Tibial artery (tissue), 4 donors: ENCODE measurements around the gene MINDY4B.
"Not testable (repeated sequence)": the region's sequence is repeated elsewhere in the genome, so short reads cannot be mapped to it uniquely, and the experiment has no call there.

Source experiments
- DNase-seq, 2 donors: peaks; one replicate each; pipeline ENCODE4 v3.0.0-alpha.2; 2019
- H3K27ac ChIP-seq, 2 donors: fragments of 200-600 bp; sonication (generic) in 1 of 2; 1 replicate in 1 of 2; 2 replicates in 1 of 2; pipeline ENCODE4 v1.5.1; 2018 to 2019; ENCODE audit warnings: mild to moderate bottlenecking in 1 of 2
- H3K27me3 ChIP-seq, 2 donors: fragments of 200-600 bp; sonication (generic) in 1 of 2; one replicate each; pipeline versions ENCODE4 v1.5.1 to v1.6.0; 2016 to 2019
- H3K36me3 ChIP-seq, 3 donors: fragments of 200-600 bp; sonication (generic) in 2 of 3; one replicate each; pipeline ENCODE4 v1.5.1; 2016 to 2019; ENCODE audit warnings: mild to moderate bottlenecking in 2 of 3
- H3K4me1 ChIP-seq, 4 donors: fragments of 200-600 bp; sonication (generic) in 2 of 4; 1 replicate in 3 of 4; 2 replicates in 1 of 4; pipeline ENCODE4 v1.5.1; 2016 to 2019
- H3K4me3 ChIP-seq, 2 donors: fragments of 200-600 bp; sonication (generic) in 1 of 2; 1 replicate in 1 of 2; 2 replicates in 1 of 2; pipeline ENCODE4 v1.5.1; 2018 to 2019; ENCODE audit warnings: mild to moderate bottlenecking in 2 of 2
- H3K9me3 ChIP-seq, 3 donors: fragments of 200-600 bp; sonication (generic) in 1 of 3; one replicate each; pipeline ENCODE4 v1.5.1; 2016 to 2019
- intact Hi-C: fragments of 100-400 bp; cut with DNase I; formaldehyde crosslinking; loops from one replicate; pipeline ENCODE4 v1.15.0; 2023; ENCODE audit warnings: low total_unique reads
- TF ChIP-seq, protein P1 (sequence below), 2 experiments: fragments of 200-600 bp in 1 of 2; fragments of 450-650 bp in 1 of 2; IDR thresholded peaks; one replicate each; pipeline ENCODE4 v1.5.1; 2017 to 2019; ENCODE audit warnings: antibody characterized with exemption in 2 of 2, mild to moderate bottlenecking in 1 of 2, moderate library complexity in 1 of 2

The MINDY4B gene

DNA sequence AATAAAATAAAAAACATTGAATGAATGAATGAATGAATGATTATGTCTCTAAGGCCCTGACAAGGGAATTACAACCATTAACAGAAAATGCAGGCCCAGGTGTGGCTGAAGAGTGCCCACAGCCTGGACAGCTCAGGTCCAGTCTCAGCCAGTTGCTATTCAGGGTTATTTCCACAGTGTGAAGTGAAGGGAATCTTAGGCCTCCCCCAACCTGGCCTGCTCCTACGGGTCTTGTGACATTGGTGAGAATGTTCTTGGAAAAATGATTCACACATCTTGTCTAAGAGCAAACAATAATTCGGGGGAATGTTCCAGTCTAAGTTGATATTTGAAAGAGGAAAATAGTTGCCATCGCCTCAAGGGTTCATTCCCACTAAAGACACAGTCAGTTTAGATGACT, 37.0 kb downstream of the MINDY4B start:
- Histone ChIP-seq H3K36me3 (no peaks in the 10 kb centered on the region), H3K4me1 (peaks cover 0 to 7% (median 0%) of the 10 kb centered on the region in 4 donors), H3K4me3 (no peak overlapping the region), H3K27me3 (no peaks in the 10 kb centered on the region), H3K27ac (no peak overlapping the region), H3K9me3 (no peaks in the 10 kb centered on the region)
- DNase-seq = peak in 1 of 2 donors; percentile 27
- TF ChIP-seq, protein P1, sequence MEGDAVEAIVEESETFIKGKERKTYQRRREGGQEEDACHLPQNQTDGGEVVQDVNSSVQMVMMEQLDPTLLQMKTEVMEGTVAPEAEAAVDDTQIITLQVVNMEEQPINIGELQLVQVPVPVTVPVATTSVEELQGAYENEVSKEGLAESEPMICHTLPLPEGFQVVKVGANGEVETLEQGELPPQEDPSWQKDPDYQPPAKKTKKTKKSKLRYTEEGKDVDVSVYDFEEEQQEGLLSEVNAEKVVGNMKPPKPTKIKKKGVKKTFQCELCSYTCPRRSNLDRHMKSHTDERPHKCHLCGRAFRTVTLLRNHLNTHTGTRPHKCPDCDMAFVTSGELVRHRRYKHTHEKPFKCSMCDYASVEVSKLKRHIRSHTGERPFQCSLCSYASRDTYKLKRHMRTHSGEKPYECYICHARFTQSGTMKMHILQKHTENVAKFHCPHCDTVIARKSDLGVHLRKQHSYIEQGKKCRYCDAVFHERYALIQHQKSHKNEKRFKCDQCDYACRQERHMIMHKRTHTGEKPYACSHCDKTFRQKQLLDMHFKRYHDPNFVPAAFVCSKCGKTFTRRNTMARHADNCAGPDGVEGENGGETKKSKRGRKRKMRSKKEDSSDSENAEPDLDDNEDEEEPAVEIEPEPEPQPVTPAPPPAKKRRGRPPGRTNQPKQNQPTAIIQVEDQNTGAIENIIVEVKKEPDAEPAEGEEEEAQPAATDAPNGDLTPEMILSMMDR (IDR thresholded peaks at IDR 0.05) = no peak
- intact Hi-C loops = no loop called here

DNA sequence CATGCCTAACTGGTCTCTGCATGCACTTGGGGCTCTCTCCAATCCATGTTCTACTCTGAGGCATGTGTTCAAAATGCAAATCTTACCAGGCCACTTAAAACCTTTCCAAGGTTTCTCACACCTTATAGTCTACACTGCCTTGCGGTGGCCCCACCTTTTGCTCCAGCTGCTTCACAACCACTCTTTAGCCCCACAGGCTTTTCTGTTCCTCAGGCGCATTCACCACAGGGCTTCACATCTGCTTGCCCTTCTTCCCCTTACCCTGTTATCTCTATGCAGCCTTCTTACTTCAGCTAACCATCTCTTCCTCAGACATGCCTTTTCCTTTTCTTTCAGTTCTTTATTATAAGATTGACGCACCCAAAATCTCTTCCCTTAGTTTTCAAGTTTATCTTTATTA, 37.8 kb downstream of the MINDY4B start:
- Histone ChIP-seq H3K36me3 (no peaks in the 10 kb centered on the region), H3K9me3 (no peaks in the 10 kb centered on the region), H3K4me1 (peaks cover 0 to 7% (median 0%) of the 10 kb centered on the region in 4 donors), H3K27me3 (no peaks in the 10 kb centered on the region), H3K4me3 (no peak overlapping the region), H3K27ac (no peak overlapping the region)
- intact Hi-C loops = no loop called here
- DNase-seq = no peak
- TF ChIP-seq, protein P1 (IDR thresholded peaks at IDR 0.05) = no peak

DNA sequence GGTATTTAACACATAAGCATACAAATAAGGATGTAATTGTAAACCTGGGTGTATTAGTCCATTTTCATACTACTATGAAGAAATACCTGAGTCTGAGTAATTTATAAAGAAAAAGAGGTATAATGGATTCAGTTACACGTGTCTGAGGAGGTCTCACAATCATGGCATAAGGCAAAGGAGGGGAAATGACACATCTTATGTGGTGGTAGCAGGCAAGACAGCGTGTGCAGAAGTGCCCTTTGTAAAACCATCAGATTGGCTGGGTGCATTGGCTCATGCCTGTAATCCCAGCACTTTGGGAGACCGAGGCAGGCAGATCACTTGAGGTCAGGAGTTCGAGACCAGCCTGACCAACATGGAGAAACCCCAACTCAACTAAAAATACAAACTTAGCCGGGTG, 41.3 kb downstream of the MINDY4B start:
- H3K9me3 ChIP-seq, DNase-seq, H3K27ac ChIP-seq, H3K27me3 ChIP-seq, H3K4me1 ChIP-seq, H3K4me3 ChIP-seq, H3K36me3 ChIP-seq: not testable (repeated sequence)
- intact Hi-C loops = loop anchor here (2.0 kb wide), 1 partner anchor 141 kb away; no protein-coding TSS in a partner anchor

DNA sequence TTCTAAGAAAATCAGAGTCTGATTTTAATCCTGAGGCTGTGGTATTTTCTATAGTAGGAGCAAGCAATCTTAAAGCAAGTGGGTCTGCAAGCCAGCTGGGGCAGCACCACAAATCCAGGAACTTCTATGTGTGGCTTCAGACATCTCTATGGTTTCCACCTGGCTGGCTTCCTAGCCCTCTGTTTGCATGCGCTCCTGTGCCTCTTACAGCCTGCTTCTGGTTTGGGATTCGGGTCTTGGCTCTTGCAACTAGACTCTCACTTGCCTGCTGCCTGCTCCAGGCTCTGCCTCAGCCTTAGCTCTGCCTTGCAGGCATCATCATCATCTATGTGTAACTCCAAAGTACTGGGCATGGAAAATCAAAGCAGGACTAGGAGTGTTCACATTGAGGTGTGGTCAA, 43.4 kb downstream of the MINDY4B start:
- DNase-seq = no peak
- no peaks in the 10 kb centered on the region for H3K9me3 ChIP-seq
- no peak overlapping the region for H3K4me3 ChIP-seq
- H3K4me1 ChIP-seq = no peaks in the 10 kb centered on the region
- intact Hi-C loops = no loop called here
- H3K27ac ChIP-seq = no peak overlapping the region
- TF ChIP-seq, protein P1 (IDR thresholded peaks at IDR 0.05) = no peak
- H3K27me3 ChIP-seq = no peaks in the 10 kb centered on the region
- H3K36me3 ChIP-seq = no peaks in the 10 kb centered on the region

DNA sequence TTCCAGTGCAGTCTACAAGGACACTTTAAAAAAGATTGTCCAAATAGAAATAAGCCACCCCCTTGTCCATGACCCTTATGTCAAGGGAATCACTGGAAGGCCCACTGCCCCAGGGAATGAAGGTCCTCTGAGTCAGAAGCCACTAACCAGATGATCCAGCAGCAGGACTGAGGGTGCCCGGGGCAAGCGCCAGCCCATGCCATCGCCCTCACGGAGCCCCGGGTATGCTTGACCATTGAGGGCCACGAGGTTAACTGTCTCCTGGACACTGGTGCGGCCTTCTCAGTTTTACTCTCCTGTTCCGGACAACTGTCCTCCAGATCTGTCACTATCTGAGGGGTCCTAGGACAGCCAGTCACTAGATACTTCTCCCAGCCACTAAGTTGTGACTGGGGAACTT, 47.3 kb downstream of the MINDY4B start:
- DNase-seq, H3K4me3 ChIP-seq, H3K27ac ChIP-seq, H3K27me3 ChIP-seq, H3K9me3 ChIP-seq, H3K36me3 ChIP-seq, intact Hi-C loops, H3K4me1 ChIP-seq: not testable (repeated sequence)

DNA sequence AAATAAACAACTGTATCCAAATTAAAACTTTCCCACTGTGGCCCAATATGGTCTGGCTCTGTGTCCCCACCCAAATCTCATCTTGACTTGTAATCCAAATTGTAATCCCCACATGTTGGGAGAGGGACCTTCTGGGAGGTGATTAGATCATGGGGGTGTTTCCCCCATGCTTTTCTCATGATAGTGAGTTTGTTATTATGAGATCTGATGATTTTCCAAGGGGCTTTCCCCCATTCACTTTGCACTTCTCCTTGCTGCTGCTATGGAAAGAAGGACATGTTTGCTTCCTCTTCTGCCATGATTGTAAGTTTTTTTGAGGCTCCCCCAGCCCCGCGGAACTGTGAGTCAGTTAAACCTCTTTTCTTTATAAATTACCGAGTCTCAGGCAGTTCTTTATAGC, 55.0 kb downstream of the MINDY4B start:
- no peaks in the 10 kb centered on the region for H3K9me3 ChIP-seq
- intact Hi-C loops = no loop called here
- H3K36me3 ChIP-seq = no peaks in the 10 kb centered on the region
- no peaks in the 10 kb centered on the region for H3K4me1 ChIP-seq
- no peak overlapping the region for H3K4me3 ChIP-seq
- DNase-seq = no peak
- TF ChIP-seq, protein P1 (IDR thresholded peaks at IDR 0.05) = no peak
- H3K27me3 ChIP-seq = no peaks in the 10 kb centered on the region
- no peak overlapping the region for H3K27ac ChIP-seq

DNA sequence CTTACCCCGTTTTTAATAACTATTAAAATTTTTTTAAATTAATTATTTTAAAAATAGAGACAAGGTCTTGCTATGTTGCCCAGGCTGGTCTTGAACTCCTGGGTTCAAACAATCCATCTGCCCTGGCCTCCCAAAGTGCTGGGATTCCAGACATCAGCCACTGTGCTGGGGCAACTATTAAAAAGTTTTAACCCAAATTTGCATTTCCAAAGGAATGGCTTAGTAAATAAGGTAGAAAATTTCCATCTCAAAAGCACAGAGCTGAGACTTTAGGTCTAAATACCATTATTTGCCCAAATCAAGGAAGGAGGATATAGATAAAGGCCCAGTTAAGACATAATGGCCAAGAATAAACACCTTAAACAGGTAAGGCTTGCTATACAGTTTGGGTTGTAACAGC, 56.4 kb downstream of the MINDY4B start:
- Histone ChIP-seq H3K27ac (no peak overlapping the region), H3K27me3 (no peaks in the 10 kb centered on the region), H3K9me3 (no peaks in the 10 kb centered on the region), H3K36me3 (no peaks in the 10 kb centered on the region), H3K4me1 (peaks cover 0 to 9% (median 0%) of the 10 kb centered on the region in 4 donors), H3K4me3 (no peak overlapping the region)
- DNase-seq = no peak
- intact Hi-C loops = no loop called here
- TF ChIP-seq, protein P1 (IDR thresholded peaks at IDR 0.05) = no peak
